HCT116 (cell line): ENCODE results near the gene AGAP1. TPM values are rescaled to one million over a fixed set of nuclear protein-coding genes. Genes with fewer than 3 reads are reported as not detected.

ENCODE experiments used
- ATAC-seq: fragments of 200-7000 bp; cut with Tn5 transposase; 2 replicates; pipeline ENCODE4 v1.9.1; 2020; ENCODE audit warnings: mild to moderate bottlenecking, moderate library complexity
- BruUV-seq: library from RNA; stranded (reverse); fragments of 400-500 nt; replicated peaks from 2 replicates; lab custom pipeline; 2021; lab: Mats Ljungman, UMichigan
- CTCF ChIA-PET: fragments of 300-600 bp; sonication (Branson Sonifier 250); formaldehyde crosslinking; loops from one replicate; lab custom pipeline; 2021; ENCODE audit warnings: antibody characterized with exemption; lab: Charles Lee
- POLR2A ChIA-PET: fragments of 300-600, 350-600 bp; sonication (Branson Sonifier 250); formaldehyde crosslinking; loops from one replicate; lab custom pipeline; 2021; ENCODE audit warnings: antibody characterized with exemption; lab: Charles Lee
- RAD21 ChIA-PET, 2 experiments: fragments of 300-600 bp; sonication (Branson Sonifier 250); formaldehyde crosslinking; loops; one replicate each; lab custom pipeline; 2023; ENCODE audit warnings: low total read pairs in 2 of 2; ENCODE audit not compliant: uncharacterized antibody in 2 of 2, unreplicated experiment in 2 of 2, low non-redundant PET in 1 of 2; lab: Charles Lee
- DNase-seq: peaks from one replicate; pipeline ENCODE4 v3.0.0-alpha.2; 2010; ENCODE audit warnings: low read depth, low spot score
- H2AFZ ChIP-seq: fragments of 200-600 bp; shearing (Covaris generic), sonication (generic); 2 replicates; pipeline ENCODE4 v1.6.1; 2017; ENCODE audit warnings: low read depth, mixed run types, mixed read lengths, antibody characterized with exemption, low read length; ENCODE audit not compliant: poor library complexity, severe bottlenecking
- H3K27ac ChIP-seq: 2 replicates; pipeline ENCODE4 v1.5.1; 2012; ENCODE audit warnings: low read depth, low read length
- H3K27me3 ChIP-seq: fragments of 200-600 bp; sonication (generic); 2 replicates; pipeline ENCODE4 v1.6.1; 2016; ENCODE audit warnings: mixed run types, low read length, mixed read lengths; ENCODE audit not compliant: insufficient read depth
- H3K36me3 ChIP-seq, 2 experiments: fragments of 200-500 bp in 1 of 2; fragments of 200-600 bp in 1 of 2; sonication (Bioruptor generic) in 1 of 2; sonication (generic) in 1 of 2; 2 replicates each; pipeline versions ENCODE4 v1.5.1 to v1.6.1; 2014 to 2016; ENCODE audit warnings: low read length in 2 of 2, inconsistent platforms in 1 of 2, mixed read lengths in 1 of 2, mixed run types in 1 of 2; ENCODE audit not compliant: insufficient read depth in 2 of 2, control insufficient read depth in 1 of 2
- H3K4me1 ChIP-seq, 2 experiments: fragments of 200-600 bp in 1 of 2; sonication (generic) in 1 of 2; 2 replicates each; pipeline versions ENCODE4 v1.5.1 to v1.6.1; 2012 to 2017; ENCODE audit warnings: low read length in 2 of 2, inconsistent platforms in 1 of 2, mild to moderate bottlenecking in 1 of 2, mixed read lengths in 1 of 2, mixed run types in 1 of 2, moderate library complexity in 1 of 2; ENCODE audit not compliant: insufficient read depth in 2 of 2, control insufficient read depth in 1 of 2
- H3K4me2 ChIP-seq: fragments of 200-600 bp; sonication (generic); 2 replicates; pipeline ENCODE4 v1.6.1; 2017; ENCODE audit warnings: mixed run types, low read length, mixed read lengths
- H3K4me3 ChIP-seq, 2 experiments: fragments of 200-600 bp in 1 of 2; sonication (generic) in 1 of 2; replicated peaks in 1 of 2; 2 replicates each; pipeline ENCODE4 v1.5.1; 2011 to 2016; ENCODE audit warnings: low read length in 2 of 2, control low read depth in 1 of 2, low read depth in 1 of 2, mild to moderate bottlenecking in 1 of 2, mixed read lengths in 1 of 2, mixed run types in 1 of 2
- H3K79me2 ChIP-seq: fragments of 200-600 bp; sonication (generic); 2 replicates; pipeline ENCODE4 v1.6.1; 2017; ENCODE audit warnings: mild to moderate bottlenecking, mixed run types, low read length, moderate library complexity, mixed read lengths; ENCODE audit not compliant: insufficient read depth
- H3K9ac ChIP-seq: fragments of 200-600 bp; sonication (generic); 2 replicates; pipeline ENCODE4 v1.6.1; 2016; ENCODE audit warnings: low read length, mixed read lengths
- H3K9me2 ChIP-seq: fragments of 200-600 bp; sonication (generic), shearing (Covaris generic); 2 replicates; pipeline ENCODE4 v1.6.1; 2017; ENCODE audit warnings: mixed run types, mild to moderate bottlenecking, moderate library complexity; ENCODE audit not compliant: insufficient read depth
- H3K9me3 ChIP-seq, 2 experiments: fragments of 200-500 bp in 1 of 2; fragments of 200-600 bp in 1 of 2; sonication (Bioruptor generic) in 1 of 2; sonication (generic) in 1 of 2; 2 replicates each; pipeline ENCODE4 v1.6.1; 2014 to 2017; ENCODE audit warnings: low read length in 2 of 2, mixed read lengths in 2 of 2, inconsistent platforms in 1 of 2, low read depth in 1 of 2, mild to moderate bottlenecking in 1 of 2, mixed run types in 1 of 2, moderate library complexity in 1 of 2; ENCODE audit not compliant: control insufficient read depth in 1 of 2, insufficient read depth in 1 of 2
- H4K20me1 ChIP-seq: fragments of 200-600 bp; sonication (generic), shearing (Covaris generic); 2 replicates; pipeline ENCODE4 v1.6.1; 2017; ENCODE audit warnings: mixed run types, mild to moderate bottlenecking, moderate library complexity; ENCODE audit not compliant: insufficient read depth
- CEBPB ChIP-seq: IDR thresholded peaks from 2 replicates; pipeline ENCODE4 v1.6.1; 2012; ENCODE audit warnings: low read depth
- CTCF ChIP-seq, 3 experiments: fragments of 200-600 bp in 1 of 3; sonication (generic) in 1 of 3; IDR thresholded peaks in 2 of 3; conservative IDR thresholded peaks in 1 of 3; 2 replicates each; pipeline ENCODE4 v1.5.1; 2012 to 2017; ENCODE audit warnings: low read depth in 2 of 3, low read length in 2 of 3, antibody characterized with exemption in 1 of 3, borderline replicate concordance in 1 of 3, control low read depth in 1 of 3, mild to moderate bottlenecking in 1 of 3, mixed read lengths in 1 of 3, mixed run types in 1 of 3, moderate library complexity in 1 of 3; ENCODE audit not compliant: insufficient read depth in 1 of 3
- EGR1 ChIP-seq: IDR thresholded peaks from 2 replicates; pipeline ENCODE4 v1.6.1; 2012; ENCODE audit warnings: low read depth
- EZH2 ChIP-seq: fragments of 200-600 bp; sonication (generic); IDR thresholded peaks from 2 replicates; pipeline ENCODE4 v1.6.1; 2017; ENCODE audit warnings: antibody characterized with exemption, mixed run types
- EZH2phosphoT487 ChIP-seq: fragments of 200-600 bp; IDR thresholded peaks from 2 replicates; pipeline ENCODE4 v1.6.1; 2018; ENCODE audit warnings: antibody characterized with exemption, borderline replicate concordance
- JUND ChIP-seq: IDR thresholded peaks from 2 replicates; pipeline ENCODE4 v1.6.1; 2012
- SP1 ChIP-seq: IDR thresholded peaks from 2 replicates; pipeline ENCODE4 v1.6.1; 2012; ENCODE audit warnings: low read depth
- SRF ChIP-seq: IDR thresholded peaks from 2 replicates; pipeline ENCODE4 v1.6.1; 2012; ENCODE audit warnings: low read depth
- TCF7L2 ChIP-seq: IDR thresholded peaks from 2 replicates; pipeline ENCODE4 v1.7.0; 2011; ENCODE audit warnings: borderline replicate concordance, inconsistent platforms; ENCODE audit not compliant: insufficient read depth, insufficient read length; ENCODE audit errors: extremely low read depth
- ZBTB33 ChIP-seq: IDR thresholded peaks from 2 replicates; pipeline ENCODE4 v1.6.1; 2011; ENCODE audit warnings: mild to moderate bottlenecking, low read length, moderate library complexity; ENCODE audit not compliant: insufficient replicate concordance; ENCODE audit errors: extremely low read depth
- ZNF274 ChIP-seq: fragments of 200-500 bp; sonication (Bioruptor generic); IDR thresholded peaks from 2 replicates; pipeline ENCODE4 v1.6.1; 2014; ENCODE audit warnings: mild to moderate bottlenecking, low read depth, low read length, inconsistent platforms
- intact Hi-C: fragments of 100-400 bp; cut with micrococcal nuclease; formaldehyde crosslinking; loops from 2 replicates; pipeline ENCODE4 v1.10.0; 2022
- total RNA-seq: library from RNA; stranded (reverse); gene quantifications from one replicate; pipeline ENCODE4 v1.2.1, GENCODE V29; 2021; ENCODE audit not compliant: unreplicated experiment

Gene AGAP1
- total RNA-seq, 1 experiment from 2014 or later: 43.8 TPM

- ChIA-PET CTCF (interaction anchor here (0.6 kb wide), 1 partner anchor 253 kb away, joined by 3 read pairs; no protein-coding TSS in a partner anchor), POLR2A (no interaction called here), RAD21 (no interaction called here)
- H3K79me2 ChIP-seq: no peaks in the 10 kb centered on the region
- H3K9ac ChIP-seq: no peak overlapping the region
- DNase-seq (no peak), ATAC-seq (no peak)
- H3K4me2 ChIP-seq: no peak overlapping the region
- H3K4me3 ChIP-seq: no peak overlapping the region
- H3K9me3 ChIP-seq: no peaks in the 10 kb centered on the region
- no peaks in the 10 kb centered on the region for H3K4me1 ChIP-seq
- intact Hi-C loops: no loop called here
- no peaks in the 10 kb centered on the region for H3K9me2 ChIP-seq
- H3K36me3 ChIP-seq: no peaks in the 10 kb centered on the region
- H4K20me1 ChIP-seq: no peaks in the 10 kb centered on the region
- TF ChIP-seq CTCF (IDR thresholded peaks at IDR 0.05 in 2 of 3, conservative IDR thresholded peaks at IDR 0.05 in 1 of 3; ENCODE audit: borderline replicate concordance in 1 of 3, insufficient read depth in 1 of 3, low read depth in 2 of 3, low read length in 2 of 3) (no peak), TCF7L2 (no peak), SP1 (no peak), EZH2phosphoT487 (no peak), EZH2 (no peak), ZBTB33 (no peak), ZNF274 (no peak), SRF (no peak), JUND (no peak), CEBPB (no peak), EGR1 (no peak)
- no TSS peak for BruUV-seq
- no peak overlapping the region for H2AFZ ChIP-seq
- H3K27ac ChIP-seq: no peak overlapping the region
- H3K27me3 ChIP-seq: no peaks in the 10 kb centered on the region
Measured at GRCh38 chr2:235925250-235925919, 431.5 kb downstream of the AGAP1 start.
